ENCODE results near the gene SCUBE2. TPM values are rescaled to one million over a fixed set of nuclear protein-coding genes. Genes with fewer than 3 reads are reported as not detected.

Gene SCUBE2
- total and polyA plus RNA-seq, 7 donors, result 2.3 to 22.9 (median 7.5) TPM

GRCh38 chr11:9040410-9040809 is 51.0 kb downstream of the SCUBE2 start:
- TF ChIP-seq POLR2AphosphoS5 (IDR thresholded peaks at IDR 0.05) (no peak), POLR2A (IDR thresholded peaks at IDR 0.05) (no peak), CTCF (IDR thresholded peaks at IDR 0.05) (no peak), EP300 (IDR thresholded peaks at IDR 0.05) (no peak)
- DNase-seq, result no peak
- Histone ChIP-seq H3K36me3 (no peaks in the 10 kb centered on the region), H3K27ac (no peak overlapping the region), H3K4me3 (no peak overlapping the region), H3K4me1 (no peaks in the 10 kb centered on the region), H3K27me3 (no peaks in the 10 kb centered on the region), H3K9me3 (no peaks in the 10 kb centered on the region)
- intact Hi-C loops (cut with DNase I), result no loop called here
- 93 to 94% methylated on average over 10 of the region's 10 CpGs for WGBS, 2 donors

- 96 to 97% methylated on average over 19 of the region's 19 CpGs for WGBS, 2 donors
These were observed 51.5 kb downstream of the SCUBE2 start for GRCh38 chr11:9039863-9040262.

GRCh38 chr11:9039198-9039597 is 52.2 kb downstream of the SCUBE2 start:
- DNase-seq, result no peak
- no peaks in the 10 kb centered on the region for H3K4me1 ChIP-seq
- no peak overlapping the region for H3K27ac ChIP-seq
- intact Hi-C loops (cut with DNase I), result no loop called here
- no peak overlapping the region for H3K4me3 ChIP-seq
- no peaks in the 10 kb centered on the region for H3K27me3 ChIP-seq
- 88 to 91% methylated on average over 9 of the region's 9 CpGs for WGBS, 2 donors
- TF ChIP-seq POLR2AphosphoS5 (IDR thresholded peaks at IDR 0.05), result no peak
- TF ChIP-seq EP300 (IDR thresholded peaks at IDR 0.05), result no peak
- TF ChIP-seq CTCF (IDR thresholded peaks at IDR 0.05), result no peak
- TF ChIP-seq POLR2A (IDR thresholded peaks at IDR 0.05), result no peak
- H3K36me3 ChIP-seq, result no peaks in the 10 kb centered on the region
- H3K9me3 ChIP-seq, result no peaks in the 10 kb centered on the region

More at GRCh38 chr11:9039863-9040262, 51.5 kb downstream of the SCUBE2 start:
- H3K27me3 ChIP-seq, result no peaks in the 10 kb centered on the region
- TF ChIP-seq EP300 (IDR thresholded peaks at IDR 0.05), result no peak
- TF ChIP-seq POLR2A (IDR thresholded peaks at IDR 0.05), result no peak
- TF ChIP-seq CTCF (IDR thresholded peaks at IDR 0.05), result no peak
- TF ChIP-seq POLR2AphosphoS5 (IDR thresholded peaks at IDR 0.05), result no peak
- no peaks in the 10 kb centered on the region for H3K36me3 ChIP-seq
- no peaks in the 10 kb centered on the region for H3K4me1 ChIP-seq
- intact Hi-C loops (cut with DNase I), result no loop called here
- no peaks in the 10 kb centered on the region for H3K9me3 ChIP-seq
- no peak for DNase-seq
- H3K27ac ChIP-seq, result no peak overlapping the region
- no peak overlapping the region for H3K4me3 ChIP-seq

- Histone ChIP-seq H3K36me3 (no peaks in the 10 kb centered on the region), H3K4me3 (no peak overlapping the region), H3K27me3 (no peaks in the 10 kb centered on the region), H3K9me3 (no peaks in the 10 kb centered on the region), H3K27ac (no peak overlapping the region), H3K4me1 (no peaks in the 10 kb centered on the region)
- TF ChIP-seq CTCF (IDR thresholded peaks at IDR 0.05) (no peak), POLR2A (IDR thresholded peaks at IDR 0.05) (no peak), POLR2AphosphoS5 (IDR thresholded peaks at IDR 0.05) (no peak), EP300 (IDR thresholded peaks at IDR 0.05) (no peak)
- intact Hi-C loops (cut with DNase I), result no loop called here
- WGBS, 2 donors, result 92 to 96% methylated on average over 3 of the region's 3 CpGs
- no peak for DNase-seq
These were observed 52.9 kb downstream of the SCUBE2 start for GRCh38 chr11:9038541-9038940.

GRCh38 chr11:9037963-9038362 is 53.4 kb downstream of the SCUBE2 start:
- no peak for TF ChIP-seq CTCF (IDR thresholded peaks at IDR 0.05)
- no peak for TF ChIP-seq EP300 (IDR thresholded peaks at IDR 0.05)
- TF ChIP-seq POLR2A (IDR thresholded peaks at IDR 0.05), result no peak
- Histone ChIP-seq H3K4me1 (no peaks in the 10 kb centered on the region), H3K9me3 (no peaks in the 10 kb centered on the region), H3K36me3 (no peaks in the 10 kb centered on the region), H3K27ac (no peak overlapping the region), H3K27me3 (no peaks in the 10 kb centered on the region), H3K4me3 (no peak overlapping the region)
- 82 to 94% methylated on average over 1 of the region's 1 CpG for WGBS, 2 donors
- no peak for DNase-seq
- intact Hi-C loops (cut with DNase I), result no loop called here

Measured in sigmoid colon (tissue), 7 donors.